HG03460 (cell line): Measurements from ENCODE around the gene ZNF222.

Source experiments
- ATAC-seq: cut with Tn5 transposase; IDR thresholded peaks from one replicate; pipeline ENCODE4 v1.9.1; 2021; ENCODE audit not compliant: unreplicated experiment

The ZNF222 gene

DNA sequence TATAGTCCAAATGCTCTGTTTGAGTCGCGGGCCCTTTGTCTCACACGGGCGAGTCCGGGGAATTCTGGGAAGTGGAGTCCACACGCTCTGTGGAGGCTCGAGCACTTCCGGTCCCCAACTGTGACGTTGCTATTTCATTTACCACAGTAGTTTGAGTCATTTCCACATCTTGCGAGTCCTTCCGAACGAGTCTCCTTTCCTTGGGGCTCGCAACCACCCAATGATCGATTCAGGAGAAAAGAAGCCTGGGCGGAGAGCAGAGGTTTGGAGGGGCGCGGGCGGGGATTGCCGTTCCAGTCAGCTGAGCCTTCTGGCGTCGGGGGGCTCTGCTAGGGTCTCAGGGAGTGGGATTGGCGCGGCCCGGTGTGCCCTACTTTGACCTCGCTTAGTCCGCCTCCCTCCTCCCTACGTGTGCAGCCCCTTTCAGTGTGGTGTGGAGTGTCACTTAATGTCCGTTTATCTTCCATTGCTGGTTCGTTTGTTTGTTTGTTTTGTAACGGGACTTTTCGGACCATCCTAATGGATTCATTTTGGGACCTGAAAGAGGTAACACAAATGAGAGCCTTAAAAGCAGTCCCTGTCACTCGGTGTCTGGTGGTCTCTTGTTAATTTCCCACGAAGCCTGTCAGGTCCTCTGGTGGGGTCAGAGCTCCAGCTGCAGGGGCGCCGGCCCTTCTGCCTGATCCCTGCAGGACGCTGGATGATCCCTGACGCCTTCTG is at the start of gene ZNF222:
ZNF222 (plus strand) TSS at position 163 of the 720 bp plus-strand sequence; CDS start at position 221, 58 bp downstream.
- ATAC-seq = peak; percentile 90

DNA sequence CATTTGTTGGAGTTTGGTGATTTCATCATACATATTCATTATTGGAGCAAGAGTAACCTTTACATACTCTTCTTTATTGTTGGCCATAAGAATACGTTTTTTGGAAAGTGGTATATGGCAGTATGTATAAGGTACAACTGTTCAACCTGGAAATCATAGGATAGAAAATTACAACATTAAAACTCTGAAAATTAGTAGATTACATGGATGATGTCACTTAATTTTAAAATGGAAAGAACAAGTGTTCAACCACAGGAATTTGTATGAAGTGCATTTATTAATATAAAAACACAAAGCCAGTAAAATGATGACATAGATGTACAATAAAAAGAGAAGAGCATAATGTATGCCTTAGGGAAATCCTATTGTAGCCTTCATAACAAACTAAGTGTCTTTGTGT is 48.4 kb upstream of the ZNF222 start:
- no peak for ATAC-seq

DNA sequence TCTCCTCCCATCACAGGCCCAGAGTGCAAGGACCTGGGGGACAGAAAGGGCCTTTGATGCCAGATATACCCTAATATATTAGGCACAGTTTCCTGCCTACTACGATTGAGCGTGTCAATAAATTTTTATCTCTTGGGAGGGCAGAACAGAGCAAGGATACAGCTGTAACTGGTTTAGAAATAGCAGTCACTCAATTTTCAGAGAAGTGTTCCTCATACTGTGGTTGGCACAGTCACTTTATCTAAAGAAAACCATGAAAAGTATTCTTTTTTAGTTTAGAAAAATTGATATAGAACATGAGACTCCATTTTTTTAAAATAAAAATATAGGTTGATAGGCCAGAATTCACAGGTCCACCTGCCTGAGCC is 41.7 kb upstream of the ZNF222 start:
- no peak for ATAC-seq

DNA sequence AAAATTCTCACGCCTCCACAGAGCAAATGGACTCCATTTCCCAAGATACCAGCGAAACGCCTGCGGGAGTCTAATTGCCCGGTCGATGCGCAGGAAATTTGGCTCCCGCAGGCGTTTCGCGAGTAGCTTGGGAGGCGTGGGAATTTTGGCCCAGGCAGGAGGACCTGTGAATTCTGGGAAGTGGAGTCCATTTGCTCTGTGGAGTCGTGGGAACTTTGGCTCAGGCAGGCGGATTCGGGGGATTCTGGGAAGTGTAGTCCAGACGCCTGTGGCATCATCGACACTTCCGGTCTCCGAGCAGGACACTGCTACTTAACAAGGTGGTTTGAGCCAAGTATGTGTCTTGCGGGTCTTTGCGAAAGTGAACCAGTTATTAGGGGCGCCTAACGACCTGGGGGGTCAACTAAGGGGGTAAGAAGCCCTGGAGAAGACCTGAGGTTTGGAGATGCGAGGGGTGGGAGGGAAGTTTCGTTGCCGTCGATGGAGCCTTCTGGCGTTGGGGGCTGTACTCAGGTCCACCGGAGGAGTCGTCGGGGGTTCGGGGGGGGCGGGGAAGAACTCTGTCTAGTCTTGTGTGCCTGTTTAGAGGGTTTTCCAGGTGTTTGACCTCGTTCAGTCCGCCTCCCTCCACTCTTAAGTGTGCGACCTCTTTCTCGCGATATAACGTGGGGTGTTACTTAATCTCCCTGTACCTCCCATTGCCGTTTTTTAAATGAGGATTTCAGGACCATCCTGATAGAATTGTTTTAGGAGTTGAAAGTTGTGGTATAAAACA is 41.1 kb upstream of the ZNF222 start, which contains the start of gene ZNF155:
ZNF155 (plus strand) TSS at position 277 of the 775 bp plus-strand sequence. CDS start 4,356 bp downstream, outside the sequence.
- ATAC-seq = peak; percentile 83

DNA sequence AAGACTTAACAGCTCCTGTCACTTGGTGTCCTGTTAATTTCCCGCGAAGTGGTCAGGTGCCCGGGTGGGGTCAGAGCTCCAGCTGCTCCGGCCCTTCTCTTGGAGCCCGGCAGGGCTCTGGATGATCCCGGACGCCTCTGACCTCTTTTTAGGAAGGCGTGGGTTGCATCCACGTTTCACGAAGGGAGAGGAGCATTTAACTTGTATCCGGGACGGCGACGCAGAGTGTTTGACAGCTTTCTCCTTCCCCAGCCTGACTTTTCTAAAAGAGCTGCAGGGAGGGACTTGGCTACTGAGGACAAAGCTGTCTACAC is 40.5 kb upstream of the ZNF222 start:
- peak; percentile 15 for ATAC-seq

DNA sequence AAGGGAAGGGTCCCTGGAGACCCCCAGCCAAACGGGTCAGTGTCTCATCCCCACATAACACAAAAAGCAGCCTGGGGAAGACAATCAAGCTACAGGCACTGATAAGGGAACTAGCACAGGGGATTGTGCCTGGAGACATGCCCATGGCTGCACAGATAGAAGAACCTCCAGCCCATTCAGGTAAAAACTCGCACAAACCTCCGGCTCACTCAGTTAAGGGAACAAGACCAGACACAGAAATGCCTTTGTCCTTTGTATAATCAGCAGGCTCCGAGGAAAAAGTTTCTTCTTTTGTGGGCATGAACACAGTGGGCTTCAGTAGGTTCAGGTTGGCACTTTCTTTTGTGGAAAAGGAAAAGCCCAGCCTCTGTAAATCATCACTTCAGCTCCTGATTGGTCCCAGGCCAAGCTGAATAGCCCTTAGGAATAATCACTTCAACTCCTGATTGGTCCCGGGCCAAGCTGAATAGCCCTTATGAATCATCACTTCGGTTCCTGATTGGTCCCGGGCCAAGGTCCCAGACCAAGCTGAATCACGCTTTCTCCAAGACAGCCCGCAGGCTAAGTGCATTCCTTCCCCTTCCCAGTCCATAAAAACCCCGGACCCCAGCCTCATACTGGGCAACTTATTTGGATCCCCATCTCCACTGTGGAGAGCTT is 27.4 kb upstream of the ZNF222 start:
- no peak for ATAC-seq

DNA sequence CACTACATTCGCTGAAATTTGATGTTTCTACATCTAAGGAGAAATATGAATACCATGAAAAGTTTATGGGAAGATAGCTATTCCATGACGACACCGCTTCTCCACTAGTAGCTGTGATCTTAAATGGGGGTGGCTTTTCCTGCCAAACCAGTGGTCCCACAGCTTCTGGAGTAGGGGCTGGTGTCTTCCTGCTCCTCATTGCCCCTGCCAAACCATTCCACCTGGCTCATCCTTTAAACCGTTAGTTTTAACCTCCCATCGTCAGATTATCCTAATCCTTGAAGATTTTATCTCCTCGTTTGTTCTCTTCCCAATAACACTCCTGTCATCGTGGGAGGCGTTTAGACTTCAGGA is 23.0 kb upstream of the ZNF222 start:
- no peak for ATAC-seq

DNA sequence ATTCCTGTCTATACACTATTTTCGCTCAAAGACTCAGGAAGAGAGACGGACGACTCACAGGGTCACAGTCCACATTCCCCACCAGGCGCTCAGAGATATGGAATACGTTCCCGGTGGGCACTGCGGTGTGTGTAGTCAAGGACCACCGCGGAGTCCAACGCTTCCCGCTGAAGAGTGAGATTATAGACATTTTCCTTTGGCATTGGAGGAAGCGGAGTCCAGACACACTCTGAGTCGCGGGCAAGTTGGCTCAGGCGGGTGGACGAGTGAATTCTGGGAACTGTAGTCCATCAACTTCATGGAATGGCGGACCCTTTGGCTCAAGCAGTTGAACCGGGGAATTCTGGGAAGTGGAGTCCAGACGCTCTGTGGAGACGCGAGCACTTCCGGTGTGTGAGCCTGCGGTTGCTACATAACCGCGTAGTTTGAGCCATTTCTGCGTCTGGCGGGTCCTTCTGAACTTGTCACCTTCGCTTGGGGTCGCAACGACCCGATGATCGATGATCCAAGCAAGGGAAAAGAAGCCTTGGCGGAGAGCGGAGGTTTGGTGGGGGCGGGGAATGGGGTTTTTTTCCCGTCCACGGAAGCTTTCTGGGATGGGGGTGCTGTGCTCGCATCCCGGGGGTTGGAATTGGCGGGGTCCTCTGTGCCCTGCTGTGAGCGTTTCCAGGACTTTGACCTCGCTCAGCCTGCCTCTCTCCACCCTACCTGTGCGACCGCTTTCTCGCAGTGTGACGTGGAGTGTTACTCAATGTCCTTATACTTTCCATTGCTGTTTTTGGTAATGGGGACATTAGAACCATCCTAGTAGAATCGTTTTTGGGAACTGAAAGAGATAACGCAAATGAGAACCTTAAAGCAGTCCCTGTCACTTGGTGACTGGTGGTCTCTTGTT is 22.4 kb upstream of the ZNF222 start, which contains the start of gene ZNF230:
ZNF230 (plus strand) TSS at position 392 of the 895 bp plus-strand sequence. CDS start 4,122 bp downstream, outside the sequence.
- ATAC-seq = peak; percentile 92

DNA sequence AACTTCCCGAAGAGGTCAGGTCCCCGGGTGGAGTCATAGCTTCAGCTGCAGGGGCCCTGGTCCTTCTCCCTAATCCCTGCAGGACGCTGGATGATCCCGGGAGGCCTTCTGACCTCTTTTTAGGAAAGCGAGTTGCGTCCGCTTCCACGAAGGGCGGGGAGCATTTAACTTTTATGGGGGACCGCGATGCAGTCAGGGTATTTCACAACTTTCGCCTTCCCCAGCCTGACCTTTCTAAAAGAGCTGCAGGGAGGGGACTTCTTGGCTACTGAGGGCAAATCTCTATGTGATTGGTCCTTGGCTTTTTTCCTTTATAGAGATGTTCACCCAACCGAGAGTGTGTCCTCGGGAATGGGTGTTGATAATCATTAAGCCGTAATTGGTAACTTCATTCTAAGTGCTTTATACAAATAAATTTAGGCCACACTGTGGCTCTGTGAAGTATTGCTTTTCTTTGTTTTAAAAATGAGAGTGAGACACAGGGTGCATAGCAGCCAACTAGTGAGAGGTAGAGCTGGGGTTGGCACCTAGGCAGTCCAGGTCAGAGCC is 21.6 kb upstream of the ZNF222 start:
- ATAC-seq = no peak

DNA sequence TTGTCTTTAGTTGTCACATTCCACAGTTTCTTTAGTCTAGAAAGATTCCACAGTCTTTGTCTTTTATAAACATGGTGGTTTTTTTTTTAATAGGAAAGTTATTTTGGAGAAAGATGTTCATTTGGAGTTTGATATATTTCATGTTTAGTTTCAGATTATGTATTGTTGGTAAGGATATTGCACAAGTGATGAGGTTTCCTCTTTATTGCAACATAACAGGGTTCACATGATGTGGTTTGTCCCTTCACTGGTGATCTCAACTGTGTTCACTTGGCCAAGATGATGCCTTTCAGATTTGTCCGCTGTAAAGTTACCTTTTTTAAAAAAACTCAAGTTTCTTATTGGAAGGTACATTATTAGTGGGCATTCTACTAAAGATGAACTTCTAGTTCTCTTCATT is 19.2 kb upstream of the ZNF222 start:
- ATAC-seq = no peak

DNA sequence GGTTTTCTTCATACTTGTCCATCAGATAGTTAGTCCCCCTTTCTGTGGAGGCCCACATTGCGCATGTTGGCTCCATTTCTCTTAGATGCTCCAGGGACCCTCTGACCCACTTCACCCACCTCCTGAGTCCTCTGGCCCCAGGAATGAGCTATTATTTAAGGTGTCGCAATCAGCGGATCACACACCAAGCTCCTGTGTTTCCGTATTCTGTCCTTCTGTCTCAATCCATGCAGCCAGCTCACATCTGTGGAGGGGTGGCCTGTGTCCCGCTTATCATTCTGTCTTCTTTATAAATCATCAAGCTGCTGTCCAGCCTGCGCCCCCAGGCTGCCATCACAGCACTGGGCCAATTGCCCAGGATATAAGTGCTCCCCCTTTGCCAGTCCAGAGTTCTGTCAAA is 17.7 kb upstream of the ZNF222 start:
- no peak for ATAC-seq

DNA sequence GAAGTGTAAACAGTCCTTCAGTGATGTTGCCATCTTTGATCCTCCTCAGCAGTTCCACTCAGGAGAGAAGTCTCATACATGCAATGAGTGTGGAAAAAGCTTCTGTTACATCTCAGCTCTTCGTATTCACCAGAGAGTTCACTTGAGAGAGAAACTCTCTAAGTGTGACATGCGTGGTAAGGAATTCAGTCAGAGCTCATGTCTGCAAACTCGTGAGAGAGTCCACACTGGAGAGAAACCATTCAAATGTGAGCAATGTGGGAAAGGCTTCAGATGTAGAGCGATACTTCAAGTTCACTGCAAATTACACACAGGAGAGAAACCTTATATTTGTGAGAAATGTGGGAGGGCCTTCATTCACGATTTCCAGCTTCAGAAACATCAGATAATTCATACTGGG is 14.7 kb upstream of the ZNF222 start:
- ATAC-seq = no peak

DNA sequence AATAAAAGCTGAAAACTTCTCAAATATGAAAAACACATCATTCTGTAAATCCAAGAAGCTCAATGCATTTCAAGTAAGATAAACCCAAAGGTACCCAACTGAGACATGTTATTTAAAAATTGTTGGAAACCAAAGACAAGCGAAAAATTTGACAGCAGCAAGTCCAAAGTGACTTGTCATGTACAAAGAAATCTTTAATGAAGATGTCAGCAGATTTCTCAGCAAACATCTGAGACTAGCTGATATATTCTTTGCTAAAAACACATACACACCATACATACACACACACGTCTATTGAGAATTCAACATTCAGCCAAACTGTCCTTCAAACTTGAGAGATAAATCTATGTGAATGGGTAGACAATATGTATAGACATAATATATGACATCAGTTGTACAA is 5.7 kb upstream of the ZNF222 start:
- no peak for ATAC-seq

DNA sequence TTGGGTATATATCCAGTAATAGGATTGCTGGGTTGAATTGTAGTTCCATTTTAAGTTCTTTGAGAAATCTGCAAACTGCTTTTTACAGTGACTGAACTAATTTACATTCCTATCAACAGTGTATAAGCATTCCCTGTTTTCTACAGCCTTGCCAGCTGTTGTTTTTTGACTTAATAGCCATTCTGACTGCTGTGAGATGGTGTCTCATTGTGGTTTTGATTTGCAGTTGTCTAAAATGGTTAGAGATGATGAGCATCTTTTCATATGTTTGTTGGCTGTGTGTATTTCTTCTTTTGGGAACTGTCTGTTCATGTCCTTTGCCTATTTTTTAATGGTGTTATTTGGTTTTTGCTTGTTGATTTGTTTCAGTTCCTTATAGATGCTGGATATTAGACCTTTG is 4.0 kb upstream of the ZNF222 start:
- no peak for ATAC-seq

DNA sequence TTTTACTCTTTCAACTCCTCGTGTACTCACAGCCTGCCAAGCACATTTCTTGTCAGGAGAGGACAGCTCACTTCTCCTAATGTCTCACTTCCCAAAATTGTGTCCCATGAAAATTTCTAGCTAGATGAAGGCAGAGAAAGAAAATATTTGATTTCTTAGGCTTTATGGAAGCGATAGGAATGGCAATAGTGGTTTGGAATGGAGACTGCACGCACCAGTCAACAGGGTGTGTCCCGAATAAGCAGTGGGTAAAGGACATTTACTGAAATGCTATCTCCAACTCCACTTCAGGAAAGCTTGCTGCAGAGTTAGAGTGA is 321 bp upstream of the ZNF222 start:
- no peak for ATAC-seq

DNA sequence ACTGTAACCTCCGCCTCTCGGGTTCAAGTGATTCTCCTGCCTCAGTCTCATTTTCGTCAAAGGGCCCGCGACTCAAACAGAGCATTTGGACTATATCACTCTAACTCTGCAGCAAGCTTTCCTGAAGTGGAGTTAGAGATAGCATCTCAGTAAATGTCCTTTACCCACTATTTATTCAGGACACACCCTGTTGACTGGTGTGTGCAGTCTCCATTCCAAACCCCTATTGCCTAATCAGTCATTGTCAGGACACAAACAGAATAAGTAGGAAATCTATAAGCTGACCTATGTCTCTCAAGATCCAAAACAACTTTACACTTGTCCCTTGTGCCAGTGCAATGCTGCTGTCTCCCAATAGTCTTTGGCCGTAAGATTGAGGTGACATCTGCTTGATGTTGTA is 1.4 kb downstream of the ZNF222 start:
- ATAC-seq = no peak

DNA sequence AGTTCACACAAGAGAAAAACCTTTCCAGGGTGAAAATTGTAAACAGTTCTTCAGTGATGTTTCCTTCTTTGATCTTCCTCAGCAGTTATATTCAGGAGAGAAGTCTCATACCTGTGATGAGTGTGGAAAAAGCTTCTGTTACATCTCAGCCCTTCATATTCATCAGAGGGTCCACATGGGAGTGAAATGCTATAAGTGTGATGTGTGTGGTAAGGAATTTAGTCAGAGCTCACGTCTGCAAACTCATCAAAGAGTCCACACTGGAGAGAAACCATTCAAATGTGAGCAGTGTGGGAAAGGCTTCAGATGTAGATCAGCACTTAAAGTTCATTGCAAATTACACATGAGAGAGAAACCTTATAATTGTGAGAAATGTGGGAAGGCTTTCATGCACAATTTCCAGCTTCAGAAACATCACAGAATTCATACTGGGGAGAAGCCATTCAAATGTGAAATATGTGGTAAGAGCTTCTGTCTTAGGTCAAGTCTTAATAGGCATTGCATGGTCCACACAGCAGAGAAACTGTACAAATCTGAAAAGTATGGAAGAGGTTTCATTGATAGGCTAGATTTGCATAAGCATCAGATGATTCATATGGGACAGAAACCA is 6.9 kb downstream of the ZNF222 start:
- no peak for ATAC-seq

DNA sequence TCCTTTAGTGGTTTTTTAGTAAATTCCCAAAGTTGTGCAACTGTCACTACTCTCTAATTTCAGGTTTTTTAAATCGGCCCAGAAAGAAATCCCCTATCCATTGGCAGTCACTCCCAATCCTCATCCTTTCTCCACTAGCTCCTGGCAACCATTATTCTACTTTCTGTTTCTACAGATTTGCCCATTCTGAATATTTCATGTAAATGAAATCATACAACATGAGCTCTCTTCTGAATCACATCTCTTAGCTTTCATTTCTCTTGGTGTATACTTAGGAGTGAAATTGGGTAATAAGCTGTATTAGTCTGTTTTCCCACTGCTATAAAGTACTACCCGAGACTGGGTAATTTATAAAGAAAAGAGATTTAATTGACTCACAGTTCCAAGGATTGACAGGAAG is 17.0 kb downstream of the ZNF222 start:
- no peak for ATAC-seq

DNA sequence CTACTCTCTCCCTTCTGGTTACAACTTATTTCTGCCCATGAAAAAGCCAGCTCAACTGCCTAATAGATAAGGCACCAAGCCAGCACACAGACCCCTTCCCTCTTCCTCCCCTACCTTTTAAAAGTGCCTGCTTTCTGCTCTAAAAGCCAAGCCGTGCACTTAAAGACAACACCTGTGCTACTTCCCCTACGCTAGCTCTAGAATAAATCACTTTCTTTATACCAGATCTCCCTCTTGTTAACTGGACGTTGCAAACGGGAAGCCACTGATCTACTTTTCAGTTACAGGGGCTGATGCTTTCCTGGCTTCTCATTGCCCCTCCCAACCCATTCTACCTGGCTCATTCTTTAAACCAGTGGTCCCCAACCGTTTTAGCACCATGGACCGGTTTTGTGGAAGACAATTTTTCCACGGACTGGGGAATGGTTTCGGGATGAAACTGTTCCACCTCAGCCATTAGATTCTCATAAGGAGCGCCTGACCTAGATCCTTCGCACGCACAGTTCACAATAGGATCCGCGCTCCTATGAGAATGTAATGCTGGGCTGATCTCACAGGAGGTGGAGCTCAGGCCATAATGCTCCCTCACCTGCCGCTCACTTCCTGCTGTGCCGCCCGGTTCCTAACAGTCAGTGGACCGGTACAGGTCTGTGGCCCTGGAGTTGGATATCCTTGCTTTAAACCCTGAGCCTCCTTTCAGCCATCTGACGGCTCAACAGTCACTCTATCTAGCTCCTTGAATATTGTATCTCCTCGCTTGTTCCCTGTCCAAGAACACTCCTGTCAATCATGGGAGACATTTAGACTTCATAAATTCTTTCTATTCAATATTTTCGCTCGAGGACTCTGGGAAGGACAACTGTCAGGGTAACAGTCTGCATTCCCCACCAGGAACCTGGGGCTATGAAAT is 25.8 kb downstream of the ZNF222 start:
- ATAC-seq = no peak
